LNCAP (cell line): Measurements from ENCODE around the gene CREBRF.

Source experiments
- TF ChIP-seq, protein P1 (sequence below): fragments of 450-650 bp; IDR thresholded peaks from 2 replicates; pipeline ENCODE4 v1.5.1; 2017; ENCODE audit warnings: mild to moderate bottlenecking

CREBRF gene

DNA sequence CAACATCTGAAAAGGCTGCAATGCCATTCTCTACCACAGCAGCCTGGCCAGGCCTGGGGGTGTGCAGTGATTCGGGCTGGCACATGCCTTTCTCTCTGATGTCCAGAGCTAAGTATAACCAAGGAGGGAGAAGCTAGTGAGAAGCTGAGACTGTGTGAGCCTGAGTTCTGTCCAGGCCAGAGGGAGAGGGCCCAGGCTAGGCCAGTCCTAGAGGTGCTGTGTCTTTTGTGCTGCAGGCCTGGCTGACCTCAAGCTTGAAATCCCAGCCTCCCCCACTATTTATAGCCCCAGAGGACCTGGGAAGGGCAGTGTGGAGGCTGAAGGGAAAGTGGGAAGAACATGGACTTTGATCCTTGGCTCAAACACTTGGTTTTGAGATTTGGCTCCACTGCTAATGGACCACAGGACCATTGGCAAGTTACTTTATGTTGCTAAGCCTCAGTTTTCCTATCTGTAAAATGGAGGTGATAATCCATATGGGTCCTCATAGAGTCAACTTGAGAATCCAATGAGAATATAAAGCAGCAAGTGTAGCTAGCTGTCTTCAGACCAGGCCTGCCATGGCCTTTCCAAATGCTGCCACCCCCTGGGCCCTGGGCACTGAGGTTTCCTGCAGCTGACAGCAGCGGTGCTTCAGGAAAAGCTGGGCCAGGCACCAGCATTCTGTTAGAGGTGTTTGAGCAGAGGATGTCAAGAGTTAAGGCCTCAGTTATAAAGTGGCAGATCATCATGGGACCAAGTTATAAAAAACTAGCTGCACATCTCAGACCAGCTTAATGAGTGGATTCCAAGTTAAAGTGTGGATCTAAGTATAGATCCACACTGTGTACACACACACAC, 109.2 kb downstream of the CREBRF start:
- TF ChIP-seq, protein P1, sequence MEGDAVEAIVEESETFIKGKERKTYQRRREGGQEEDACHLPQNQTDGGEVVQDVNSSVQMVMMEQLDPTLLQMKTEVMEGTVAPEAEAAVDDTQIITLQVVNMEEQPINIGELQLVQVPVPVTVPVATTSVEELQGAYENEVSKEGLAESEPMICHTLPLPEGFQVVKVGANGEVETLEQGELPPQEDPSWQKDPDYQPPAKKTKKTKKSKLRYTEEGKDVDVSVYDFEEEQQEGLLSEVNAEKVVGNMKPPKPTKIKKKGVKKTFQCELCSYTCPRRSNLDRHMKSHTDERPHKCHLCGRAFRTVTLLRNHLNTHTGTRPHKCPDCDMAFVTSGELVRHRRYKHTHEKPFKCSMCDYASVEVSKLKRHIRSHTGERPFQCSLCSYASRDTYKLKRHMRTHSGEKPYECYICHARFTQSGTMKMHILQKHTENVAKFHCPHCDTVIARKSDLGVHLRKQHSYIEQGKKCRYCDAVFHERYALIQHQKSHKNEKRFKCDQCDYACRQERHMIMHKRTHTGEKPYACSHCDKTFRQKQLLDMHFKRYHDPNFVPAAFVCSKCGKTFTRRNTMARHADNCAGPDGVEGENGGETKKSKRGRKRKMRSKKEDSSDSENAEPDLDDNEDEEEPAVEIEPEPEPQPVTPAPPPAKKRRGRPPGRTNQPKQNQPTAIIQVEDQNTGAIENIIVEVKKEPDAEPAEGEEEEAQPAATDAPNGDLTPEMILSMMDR = no peak

DNA sequence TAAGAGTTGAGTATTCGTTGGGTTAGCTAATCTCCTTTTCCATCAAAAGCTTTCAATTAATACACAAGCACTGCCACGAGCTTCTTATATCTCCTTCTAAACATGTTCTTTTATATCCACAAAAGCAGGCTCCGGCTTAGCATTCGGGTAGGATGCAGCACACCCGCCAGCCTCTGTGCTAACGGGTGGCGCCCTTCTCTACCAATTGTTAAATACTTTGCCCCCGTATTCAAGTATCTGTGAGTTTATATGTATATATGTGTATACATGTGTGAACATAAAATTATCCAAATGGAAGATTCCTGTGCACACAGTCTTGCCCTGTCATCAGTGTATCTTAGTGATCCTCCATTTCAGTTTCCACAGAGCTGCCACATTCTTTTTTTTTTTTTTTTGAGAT, 116.0 kb downstream of the CREBRF start:
- TF ChIP-seq, protein P1 = no peak

DNA sequence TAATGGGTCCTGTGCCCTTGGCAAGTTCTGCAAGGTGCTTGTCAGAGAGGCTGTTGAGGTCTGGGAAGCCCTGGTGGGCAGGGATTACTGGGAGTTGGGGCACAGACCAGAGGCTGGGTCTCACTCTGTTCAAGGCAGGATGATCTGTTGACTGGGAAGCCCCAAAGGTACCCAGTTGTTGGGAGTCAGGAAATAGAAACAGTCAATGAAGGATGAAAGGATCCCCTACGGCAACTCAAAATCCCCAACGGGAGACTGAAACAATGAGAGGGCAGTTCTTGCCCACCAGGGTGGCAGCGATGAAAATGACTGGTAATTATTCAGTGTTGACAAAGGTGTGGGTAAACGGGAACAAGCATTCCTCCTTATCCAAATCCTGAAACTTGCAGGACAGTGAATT, 119.4 kb downstream of the CREBRF start:
- TF ChIP-seq, protein P1 = no peak

DNA sequence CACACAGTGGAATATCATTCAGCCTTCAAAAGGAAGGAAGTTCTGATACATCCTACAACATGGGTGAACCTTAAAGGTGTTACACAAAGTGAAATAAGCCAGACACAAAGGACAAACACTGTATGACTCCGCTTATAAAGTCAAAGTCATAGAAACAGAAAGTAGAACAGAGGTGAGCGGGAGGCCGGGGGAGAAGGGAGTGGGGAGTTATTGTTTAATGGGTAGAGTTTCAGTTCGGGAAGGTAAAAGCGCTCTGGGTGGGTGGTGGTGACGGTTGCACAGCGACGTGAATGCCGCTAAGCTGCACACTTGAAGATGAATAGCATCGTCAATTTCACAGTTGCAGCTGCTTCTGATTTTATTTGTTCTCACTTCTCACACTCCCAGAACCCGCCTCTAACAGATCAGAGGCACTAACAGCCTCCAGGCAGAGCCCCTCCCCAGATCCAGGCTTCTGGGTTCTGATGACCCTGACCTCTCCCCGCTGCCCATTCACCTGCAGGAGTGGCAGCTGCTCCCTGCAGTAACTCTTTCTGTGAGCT, 122.3 kb downstream of the CREBRF start:
- TF ChIP-seq, protein P1 = no peak

DNA sequence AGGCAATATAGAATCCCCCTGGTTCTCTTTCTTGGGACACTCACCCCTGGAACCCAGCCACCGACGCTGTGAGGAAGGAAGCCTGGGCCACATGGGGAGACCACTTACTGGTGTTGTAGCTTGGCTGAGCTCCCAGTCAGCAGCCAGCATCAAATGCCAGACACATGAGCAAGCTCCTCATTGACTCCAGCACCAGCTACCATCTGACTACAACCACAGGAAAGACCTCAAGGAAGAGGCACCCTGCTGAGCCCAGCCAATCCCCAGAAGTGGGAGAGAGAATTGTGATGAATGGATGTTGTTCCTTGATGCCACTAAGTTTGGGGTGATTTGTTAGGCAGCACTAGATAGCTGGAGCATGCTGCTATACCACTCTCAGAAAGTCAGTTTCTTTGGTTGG, 124.2 kb downstream of the CREBRF start:
- TF ChIP-seq, protein P1 = no peak

DNA sequence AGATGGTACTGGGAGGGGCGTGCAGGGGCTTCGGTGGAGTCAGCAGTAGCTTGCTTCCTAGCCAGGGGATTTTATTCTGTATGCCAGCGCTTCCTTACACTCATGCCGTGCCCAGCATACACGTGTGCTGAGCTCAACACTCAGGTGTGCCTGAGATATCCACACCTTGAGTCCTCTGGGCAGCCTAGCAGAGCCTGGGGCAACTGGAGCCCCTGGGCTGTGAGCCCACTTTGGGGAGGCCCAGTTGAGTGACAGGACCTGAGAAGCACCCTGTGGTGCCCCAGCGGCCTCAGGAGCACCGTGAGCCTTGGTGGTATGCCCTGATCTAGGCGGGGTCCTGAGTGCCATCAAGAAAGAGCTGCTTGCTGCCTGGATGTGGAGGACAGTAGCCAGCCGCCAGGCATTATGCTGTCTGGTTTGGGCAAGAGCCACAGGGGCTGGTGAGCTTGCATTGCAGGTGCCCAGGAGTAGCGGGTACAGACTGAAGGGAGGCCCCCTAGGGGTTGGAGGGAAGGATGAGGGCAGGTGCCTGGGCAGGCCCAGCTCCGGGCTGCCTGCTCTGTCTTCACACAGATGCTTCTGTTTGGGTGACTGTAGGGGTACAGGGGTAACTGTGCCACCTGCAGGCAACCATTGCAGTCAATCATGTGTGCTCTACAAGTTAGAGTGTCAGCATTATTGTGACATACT, 131.0 kb downstream of the CREBRF start:
- TF ChIP-seq, protein P1 = no peak

DNA sequence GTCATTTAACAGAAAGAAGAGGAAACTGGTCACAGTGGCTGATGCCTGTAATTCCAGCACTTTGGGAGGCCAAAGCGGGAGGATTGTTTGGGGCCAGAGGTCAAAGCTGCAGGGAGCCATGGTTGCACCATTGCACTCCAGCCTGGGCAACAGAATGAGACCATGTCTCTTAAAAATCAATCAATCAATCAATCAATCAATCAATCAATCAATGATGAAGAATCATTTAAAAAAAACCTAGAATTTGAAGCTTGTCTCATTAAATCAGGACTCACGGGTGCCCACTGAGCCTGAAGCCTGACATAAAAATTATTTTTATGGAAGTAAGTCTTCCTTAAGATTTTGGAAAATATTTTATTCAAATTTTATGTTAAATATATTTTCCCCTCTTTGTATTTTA, 132.1 kb downstream of the CREBRF start:
- TF ChIP-seq, protein P1 = no peak
